CD4-positive, alpha-beta memory T cell (primary cell): ENCODE data around the gene KCNK4. TPM values are rescaled to one million over a fixed set of nuclear protein-coding genes. Genes with fewer than 3 reads are reported as not detected.
A peak's percentile ranks its signal among the peaks of the same experiment; 100 is the strongest.
"Not testable (repeated sequence)": the region's sequence is repeated elsewhere in the genome, so short reads cannot be mapped to it uniquely, and the experiment has no call there.

Experiments
- CTCF ChIA-PET: fragments of 350-600 bp; sonication (Branson Sonifier 250); formaldehyde crosslinking; loops from one replicate; lab custom pipeline; 2021; ENCODE audit warnings: inconsistent platforms; ENCODE audit not compliant: partially characterized antibody; lab: Charles Lee
- POLR2A ChIA-PET: fragments of 350-600 bp; sonication (Branson Sonifier 250); formaldehyde crosslinking; loops from one replicate; lab custom pipeline; 2021; ENCODE audit not compliant: partially characterized antibody; lab: Charles Lee
- DNase-seq, 5 donors: peaks; one replicate each; pipeline versions ENCODE4 v3.0.0 to v3.0.0-alpha.2; 2020 to 2022; ENCODE audit warnings: mixed read lengths in 1 of 5
- H3K27ac ChIP-seq: one replicate; pipeline ENCODE4 v1.7.0; 2013; ENCODE audit warnings: low read depth, low read length
- H3K27me3 ChIP-seq: 2 replicates; pipeline ENCODE4 v1.7.0; 2013; ENCODE audit warnings: mild to moderate bottlenecking, low read length, moderate library complexity; ENCODE audit not compliant: insufficient read depth
- H3K36me3 ChIP-seq: 2 replicates; pipeline ENCODE4 v1.7.0; 2013; ENCODE audit warnings: mild to moderate bottlenecking, low read length, moderate library complexity; ENCODE audit not compliant: insufficient read depth
- H3K4me1 ChIP-seq: 2 replicates; pipeline ENCODE4 v1.7.0; 2013; ENCODE audit warnings: mild to moderate bottlenecking, low read length, moderate library complexity; ENCODE audit not compliant: insufficient read depth
- H3K4me3 ChIP-seq, 2 donors: one replicate each; pipeline ENCODE4 v1.7.0; 2013; ENCODE audit warnings: low read length in 2 of 2, mild to moderate bottlenecking in 1 of 2
- H3K9me3 ChIP-seq, 2 donors: one replicate each; pipeline ENCODE4 v1.7.0; 2013; ENCODE audit warnings: low read length in 2 of 2, control low read depth in 1 of 2; ENCODE audit not compliant: control insufficient read depth in 1 of 2
- H3K27ac Mint-ChIP-seq, 7 donors: one replicate each; pipeline ENCODE4 v1.8.0; 2020 to 2021; ENCODE audit warnings: mixed read lengths in 7 of 7, mild to moderate bottlenecking in 6 of 7, inconsistent platforms in 3 of 7, moderate library complexity in 3 of 7
- H3K27me3 Mint-ChIP-seq, 2 donors: one replicate each; pipeline ENCODE4 v1.8.0; 2020 to 2021; ENCODE audit warnings: mixed read lengths in 2 of 2
- H3K36me3 Mint-ChIP-seq, 2 donors: one replicate each; pipeline ENCODE4 v1.8.0; 2020 to 2021; ENCODE audit warnings: mixed read lengths in 2 of 2, inconsistent platforms in 1 of 2, mild to moderate bottlenecking in 1 of 2
- H3K4me1 Mint-ChIP-seq, 4 donors: one replicate each; pipeline ENCODE4 v1.8.0; 2020 to 2021; ENCODE audit warnings: mixed read lengths in 4 of 4, mild to moderate bottlenecking in 1 of 4
- H3K4me3 Mint-ChIP-seq, 8 donors: one replicate each; pipeline ENCODE4 v1.8.0; 2020 to 2021; ENCODE audit warnings: mixed read lengths in 8 of 8, mild to moderate bottlenecking in 7 of 8, moderate library complexity in 6 of 8, inconsistent platforms in 3 of 8
- H3K9me3 Mint-ChIP-seq, 8 donors: one replicate each; pipeline ENCODE4 v1.8.0; 2020 to 2021; ENCODE audit warnings: mixed read lengths in 8 of 8, mild to moderate bottlenecking in 5 of 8, inconsistent platforms in 3 of 8, moderate library complexity in 1 of 8
- intact Hi-C: fragments of 100-400 bp; cut with micrococcal nuclease; formaldehyde crosslinking; loops from one replicate; pipeline ENCODE4 v1.15.1; 2023
- polyA plus RNA-seq, 2 donors: library from polyadenylated mRNA; unstranded; fragments of 300-500 nt; fragmentation: Illumina TruSeq; gene quantifications; one replicate each; pipeline ENCODE4 v1.2.3, GENCODE V29; 2021
- total RNA-seq, 2 experiments: library from RNA; stranded (reverse); gene quantifications; one replicate each; pipeline ENCODE4 v1.2.3, GENCODE V29; 2021

The KCNK4 gene
- total and polyA plus RNA-seq, 4 experiments from 2014 or later = not detected

GRCh38 chr11:64305691-64306562 is 14.8 kb downstream of the KCNK4 start:
- Mint-ChIP-seq H3K27ac (peak overlapping the region; percentile 91 to 97 (median 95)), H3K9me3 (no peaks in the 10 kb centered on the region), H3K27me3 (peaks cover under 1 to 4% of the 10 kb centered on the region in 2 donors), H3K4me3 (peak overlapping the region; percentile 88 to 96 (median 94)), H3K4me1 (peaks cover 11 to 36% (median 22%) of the 10 kb centered on the region in 4 donors), H3K36me3 (peaks cover 0 to 13% of the 10 kb centered on the region in 2 donors)
- peak; percentile 55 to 79 (median 63) for DNase-seq
- Histone ChIP-seq H3K9me3 (no peaks in the 10 kb centered on the region), H3K36me3 (no peaks in the 10 kb centered on the region), H3K4me1 (peaks cover 27% of the 10 kb centered on the region), H3K27ac (peak overlapping the region; percentile 66), H3K4me3 (peak overlapping the region; percentile 33 to 75), H3K27me3 (peaks cover 6% of the 10 kb centered on the region)
- intact Hi-C loops = loop anchor here (1.0 to 10.0 kb wide), 8 partner anchors 11 to 467 kb away; partner anchors contain the start of genes CCDC88B, FKBP2, MARK2 and PPP1R14B
- ChIA-PET CTCF (interaction anchor here (5.8 to 7.8 kb wide), 5 partner anchors 11 to 100 kb away, joined by 45 to 367 read pairs (median 92); partner anchors contain the start of genes FERMT3, NUDT22, PLCB3 and PPP1R14B), POLR2A (interaction anchor here (0.9 to 8.6 kb wide), 13 partner anchors 11 to 467 kb away, joined by 3 to 192 read pairs (median 21); partner anchors contain the start of genes BAD, FERMT3, FKBP2 and GPR137)

- H3K36me3 Mint-ChIP-seq = peaks cover 0 to 15% of the 10 kb centered on the region in 2 donors
- H3K9me3 ChIP-seq = no peaks in the 10 kb centered on the region
- H3K36me3 ChIP-seq = no peaks in the 10 kb centered on the region
- intact Hi-C loops = loop anchor here (10.0 kb wide), 1 partner anchor 302 kb away; no protein-coding TSS in a partner anchor
- peaks cover 5% of the 10 kb centered on the region for H3K27me3 ChIP-seq
- peak overlapping the region; percentile 33 to 75 for H3K4me3 ChIP-seq
- peaks cover 0 to 1% of the 10 kb centered on the region in 2 donors for H3K27me3 Mint-ChIP-seq
- H3K4me3 Mint-ChIP-seq = peak overlapping the region; percentile 88 to 96 (median 94)
- peak overlapping the region; percentile 66 for H3K27ac ChIP-seq
- no peak for DNase-seq
- H3K4me1 ChIP-seq = peaks cover 22% of the 10 kb centered on the region
- CTCF ChIA-PET = interaction anchor here (6.8 to 7.8 kb wide), 2 partner anchors 11 to 59 kb away, joined by 54 to 121 read pairs; partner anchors contain the start of genes PLCB3, PPP1R14B, PRDX5 and TRMT112
- no peaks in the 10 kb centered on the region for H3K9me3 Mint-ChIP-seq
- POLR2A ChIA-PET = interaction anchor here (1.2 to 8.6 kb wide), 5 partner anchors 11 to 101 kb away, joined by 3 to 192 read pairs (median 124); partner anchors contain the start of genes BAD, FERMT3, GPR137 and PRDX5
- H3K27ac Mint-ChIP-seq = peak overlapping the region; percentile 91 to 97 (median 95)
- peaks cover 10 to 35% (median 22%) of the 10 kb centered on the region in 4 donors for H3K4me1 Mint-ChIP-seq
Observed at GRCh38 chr11:64306563-64306875, 15.4 kb downstream of the KCNK4 start.

- Mint-ChIP-seq H3K27ac (peak overlapping the region in 5 of 7 donors; percentile 19 to 95 (median 57)), H3K4me1 (peaks cover 10 to 31% (median 22%) of the 10 kb centered on the region in 4 donors), H3K9me3 (no peaks in the 10 kb centered on the region), H3K27me3 (peaks cover 0 to 1% of the 10 kb centered on the region in 2 donors), H3K4me3 (peak overlapping the region; percentile 88 to 96 (median 94)), H3K36me3 (peaks cover 0 to 15% of the 10 kb centered on the region in 2 donors)
- intact Hi-C loops = loop anchor here (10.0 kb wide), 1 partner anchor 302 kb away; no protein-coding TSS in a partner anchor
- CTCF ChIA-PET = interaction anchor here (6.8 to 7.8 kb wide), 2 partner anchors 10 to 60 kb away, joined by 54 to 121 read pairs; partner anchors contain the start of genes PLCB3, PPP1R14B, PRDX5 and TRMT112
- Histone ChIP-seq H3K27ac (peak overlapping the region; percentile 66), H3K4me3 (peak overlapping the region; percentile 33 to 75), H3K27me3 (no peaks in the 10 kb centered on the region), H3K4me1 (peaks cover 22% of the 10 kb centered on the region), H3K9me3 (no peaks in the 10 kb centered on the region), H3K36me3 (no peaks in the 10 kb centered on the region)
- DNase-seq = no peak
- POLR2A ChIA-PET = interaction anchor here (1.2 to 8.6 kb wide), 5 partner anchors 10 to 101 kb away, joined by 3 to 192 read pairs (median 124); partner anchors contain the start of genes BAD, FERMT3, GPR137 and PRDX5
Observed at GRCh38 chr11:64306876-64307622, 15.9 kb downstream of the KCNK4 start.

GRCh38 chr11:64307795-64308194 is 16.7 kb downstream of the KCNK4 start:
- DNase-seq = not testable (repeated sequence)

GRCh38 chr11:64312947-64313346 is 21.8 kb downstream of the KCNK4 start:
- Histone ChIP-seq H3K4me1 (peaks cover 14% of the 10 kb centered on the region), H3K4me3 (no peak overlapping the region), H3K27me3 (no peaks in the 10 kb centered on the region), H3K36me3 (peaks cover 12% of the 10 kb centered on the region), H3K9me3 (no peaks in the 10 kb centered on the region), H3K27ac (no peak overlapping the region)
- intact Hi-C loops = no loop called here
- H3K36me3 Mint-ChIP-seq = peaks cover 11 to 31% of the 10 kb centered on the region in 2 donors
- H3K27ac Mint-ChIP-seq = peak overlapping the region in 6 of 7 donors; percentile 16 to 84 (median 65)
- no peak overlapping the region for H3K4me3 Mint-ChIP-seq
- DNase-seq = no peak
- ChIA-PET POLR2A (no interaction called here), CTCF (interaction anchor here (1.2 kb wide), 1 partner anchor 106 kb away, joined by 3 read pairs; the partner anchor contains the start of gene FERMT3)
- peaks cover 0 to 2% (median 0%) of the 10 kb centered on the region in 8 donors for H3K9me3 Mint-ChIP-seq
- H3K4me1 Mint-ChIP-seq = peaks cover 13 to 33% (median 22%) of the 10 kb centered on the region in 4 donors
- no peaks in the 10 kb centered on the region for H3K27me3 Mint-ChIP-seq

More at GRCh38 chr11:64307795-64308194, 16.7 kb downstream of the KCNK4 start:
- peak overlapping the region in 6 of 7 donors; percentile 36 to 90 (median 62) for H3K27ac Mint-ChIP-seq
- not testable (repeated sequence) for H3K36me3 ChIP-seq, H3K27me3 ChIP-seq, H3K4me3 ChIP-seq, H3K9me3 Mint-ChIP-seq, H3K27ac ChIP-seq, H3K27me3 Mint-ChIP-seq, H3K9me3 ChIP-seq
- intact Hi-C loops = loop anchor here (10.0 kb wide), 1 partner anchor 303 kb away; no protein-coding TSS in a partner anchor
- ChIA-PET POLR2A (interaction anchor here (7.9 to 8.6 kb wide), 2 partner anchors 9 to 102 kb away, joined by 124 to 192 read pairs; partner anchors contain the start of genes FERMT3, PRDX5 and TRMT112), CTCF (interaction anchor here (7.8 kb wide), 1 partner anchor 9 kb away, joined by 54 read pairs; the partner anchor contains the start of genes PRDX5 and TRMT112)
- peak overlapping the region in 7 of 8 donors; percentile 26 to 65 (median 52) for H3K4me3 Mint-ChIP-seq
- peaks cover 13 to 35% (median 25%) of the 10 kb centered on the region in 4 donors for H3K4me1 Mint-ChIP-seq
- H3K4me1 ChIP-seq = peaks cover 22% of the 10 kb centered on the region
- peaks cover 1 to 19% of the 10 kb centered on the region in 2 donors for H3K36me3 Mint-ChIP-seq

GRCh38 chr11:64313491-64314145 is 22.5 kb downstream of the KCNK4 start:
- CTCF ChIA-PET = interaction anchor here (1.2 kb wide), 1 partner anchor 107 kb away, joined by 3 read pairs; the partner anchor contains the start of gene FERMT3
- Mint-ChIP-seq H3K4me3 (no peak overlapping the region), H3K9me3 (peaks cover 0 to 2% (median 0%) of the 10 kb centered on the region in 8 donors), H3K27ac (peak overlapping the region in 2 of 7 donors; percentile 72 to 74), H3K4me1 (peaks cover 15 to 40% (median 24%) of the 10 kb centered on the region in 4 donors), H3K27me3 (no peaks in the 10 kb centered on the region), H3K36me3 (peaks cover 11 to 33% of the 10 kb centered on the region in 2 donors)
- H3K36me3 ChIP-seq = peaks cover 12% of the 10 kb centered on the region
- H3K9me3 ChIP-seq = no peaks in the 10 kb centered on the region
- no peak overlapping the region for H3K4me3 ChIP-seq
- DNase-seq = no peak
- H3K4me1 ChIP-seq = peaks cover 14% of the 10 kb centered on the region
- intact Hi-C loops = no loop called here
- no peaks in the 10 kb centered on the region for H3K27me3 ChIP-seq
- H3K27ac ChIP-seq = no peak overlapping the region
- POLR2A ChIA-PET = no interaction called here
